Liver (tissue), 9 donors: Measurements from ENCODE around the gene IP6K3. TPM values are rescaled to one million over a fixed set of nuclear protein-coding genes. Genes with fewer than 3 reads are reported as not detected.

Experiments
- DNase-seq: peaks from one replicate; pipeline ENCODE4 v3.0.0-alpha.2; 2017; ENCODE audit warnings: low spot score
- H3K27ac ChIP-seq, 2 donors: one replicate each; pipeline ENCODE4 v1.7.0; 2013; ENCODE audit warnings: inconsistent platforms in 2 of 2, low read length in 2 of 2, control low read depth in 1 of 2, low read depth in 1 of 2, mild to moderate bottlenecking in 1 of 2
- H3K27me3 ChIP-seq, 4 donors: one replicate each; pipeline versions ENCODE4 v1.6.1 to v1.7.0; 2013; ENCODE audit warnings: low read length in 3 of 4, inconsistent platforms in 1 of 4, mild to moderate bottlenecking in 1 of 4, moderate library complexity in 1 of 4; ENCODE audit not compliant: control insufficient read depth in 4 of 4, insufficient read depth in 4 of 4
- H3K36me3 ChIP-seq, 4 donors: one replicate each; pipeline versions ENCODE4 v1.6.1 to v1.7.0; 2013; ENCODE audit warnings: low read length in 3 of 4, mild to moderate bottlenecking in 3 of 4, low read depth in 1 of 4, moderate library complexity in 1 of 4; ENCODE audit not compliant: control insufficient read depth in 4 of 4, insufficient read depth in 3 of 4
- H3K4me1 ChIP-seq, 4 donors: one replicate each; pipeline versions ENCODE4 v1.6.1 to v1.7.0; 2013; ENCODE audit warnings: low read length in 3 of 4, mild to moderate bottlenecking in 3 of 4, moderate library complexity in 1 of 4; ENCODE audit not compliant: control insufficient read depth in 4 of 4, insufficient read depth in 4 of 4
- H3K4me3 ChIP-seq, 3 donors: one replicate each; pipeline versions ENCODE4 v1.6.1 to v1.7.0; 2013; ENCODE audit warnings: low read length in 3 of 3, control low read depth in 1 of 3, low read depth in 1 of 3, mild to moderate bottlenecking in 1 of 3
- H3K9ac ChIP-seq, 2 donors: one replicate each; pipeline ENCODE4 v1.7.0; 2013; ENCODE audit warnings: low read length in 2 of 2, mild to moderate bottlenecking in 2 of 2, moderate library complexity in 2 of 2, control low read depth in 1 of 2, low read depth in 1 of 2
- H3K9me3 ChIP-seq, 4 donors: one replicate each; pipeline versions ENCODE4 v1.6.1 to v1.7.0; 2013; ENCODE audit warnings: low read length in 3 of 4; ENCODE audit not compliant: control insufficient read depth in 4 of 4
- EGR1 ChIP-seq, 2 donors: IDR thresholded peaks; 2 replicates each; pipeline ENCODE4 v1.6.1; 2016 to 2018; ENCODE audit warnings: antibody characterized with exemption in 2 of 2, low read depth in 2 of 2
- FOXA1 ChIP-seq: IDR thresholded peaks from 2 replicates; pipeline ENCODE4 v1.6.1; 2016; ENCODE audit warnings: antibody characterized with exemption
- FOXA2 ChIP-seq: IDR thresholded peaks from 2 replicates; pipeline ENCODE4 v1.6.1; 2016; ENCODE audit warnings: antibody characterized with exemption
- GABPA ChIP-seq, 2 donors: IDR thresholded peaks in 1 of 2; conservative IDR thresholded peaks in 1 of 2; 2 replicates each; pipeline ENCODE4 v1.6.1; 2016; ENCODE audit warnings: antibody characterized with exemption in 2 of 2, mild to moderate bottlenecking in 1 of 2, moderate library complexity in 1 of 2
- HNF4G ChIP-seq: IDR thresholded peaks from 2 replicates; pipeline ENCODE4 v1.6.1; 2016; ENCODE audit warnings: antibody characterized with exemption
- JUND ChIP-seq, 2 donors: IDR thresholded peaks; 2 replicates each; pipeline ENCODE4 v1.6.1; 2016; ENCODE audit warnings: antibody characterized with exemption in 2 of 2
- NR2F2 ChIP-seq: IDR thresholded peaks from 2 replicates; pipeline ENCODE4 v1.6.1; 2016; ENCODE audit warnings: antibody characterized with exemption
- RAD21 ChIP-seq, 2 donors: IDR thresholded peaks; 2 replicates each; pipeline ENCODE4 v1.6.1; 2016; ENCODE audit warnings: antibody characterized with exemption in 2 of 2, mild to moderate bottlenecking in 2 of 2
- RXRA ChIP-seq, 2 donors: IDR thresholded peaks; 2 replicates each; pipeline ENCODE4 v1.6.1; 2017 to 2018; ENCODE audit warnings: antibody characterized with exemption in 2 of 2, mild to moderate bottlenecking in 1 of 2
- SP1 ChIP-seq: IDR thresholded peaks from 2 replicates; pipeline ENCODE4 v1.6.1; 2018; ENCODE audit warnings: antibody characterized with exemption, mild to moderate bottlenecking
- TAF1 ChIP-seq: conservative IDR thresholded peaks from 2 replicates; pipeline ENCODE4 v1.6.1; 2016; ENCODE audit warnings: antibody characterized with exemption, mild to moderate bottlenecking
- YY1 ChIP-seq: IDR thresholded peaks from 2 replicates; pipeline ENCODE4 v1.6.1; 2016; ENCODE audit warnings: antibody characterized with exemption, mild to moderate bottlenecking
- WGBS: extraction: QIAGEN DNeasy Blood & Tissue Kit; methylation state at CpG from one replicate; pipeline ENCODE4 v1.1.7; 2013; 5-methylcytosine and 5-hydroxymethylcytosine counted together
- polyA plus RNA-seq, 2 donors: library from polyadenylated mRNA; stranded (reverse) in 1 of 2; unstranded in 1 of 2; fragments of 200-250 nt in 1 of 2; fragments of >200 nt in 1 of 2; fragmentation: Nextera tagmentation in 1 of 2; extraction: Ambion mirVana in 1 of 2; gene quantifications; one replicate each; pipeline versions ENCODE4 v1.2.1 to v1.2.3, GENCODE V29; 2013 to 2015
- total RNA-seq, 2 donors: library from RNA; depleted of rRNA; stranded (reverse); fragments of >200 nt; gene quantifications; one replicate each; pipeline ENCODE4 v1.2.3, GENCODE V29; 2014
- TF ChIP-seq, protein P1 (sequence below): IDR thresholded peaks from 2 replicates; pipeline ENCODE4 v1.6.1; 2016; ENCODE audit warnings: antibody characterized with exemption, mild to moderate bottlenecking
- TF ChIP-seq, protein P2 (sequence below): IDR thresholded peaks from 2 replicates; pipeline ENCODE4 v1.6.1; 2016; ENCODE audit warnings: antibody characterized with exemption
- TF ChIP-seq, protein P3 (sequence below): fragments of 150-350 bp; IDR thresholded peaks from 2 replicates; pipeline ENCODE4 v1.5.1; 2017; ENCODE audit warnings: improper control_type of control experiment, low read depth, low read length; ENCODE audit not compliant: missing input control
- TF ChIP-seq, protein P4 (sequence below): IDR thresholded peaks from 2 replicates; pipeline ENCODE4 v1.6.1; 2016; ENCODE audit warnings: antibody characterized with exemption
- TF ChIP-seq, protein P5 (sequence below): IDR thresholded peaks from 2 replicates; pipeline ENCODE4 v1.6.1; 2016; ENCODE audit warnings: antibody characterized with exemption
- donor health status: healthy.
- donor health status: healthy.
- donor health status: healthy.
- donor health status: healthy.
- donor health status: healthy.

Gene IP6K3
- total and polyA plus RNA-seq, 4 donors = 1.5 to 12.9 (median 6.7) TPM

DNA sequence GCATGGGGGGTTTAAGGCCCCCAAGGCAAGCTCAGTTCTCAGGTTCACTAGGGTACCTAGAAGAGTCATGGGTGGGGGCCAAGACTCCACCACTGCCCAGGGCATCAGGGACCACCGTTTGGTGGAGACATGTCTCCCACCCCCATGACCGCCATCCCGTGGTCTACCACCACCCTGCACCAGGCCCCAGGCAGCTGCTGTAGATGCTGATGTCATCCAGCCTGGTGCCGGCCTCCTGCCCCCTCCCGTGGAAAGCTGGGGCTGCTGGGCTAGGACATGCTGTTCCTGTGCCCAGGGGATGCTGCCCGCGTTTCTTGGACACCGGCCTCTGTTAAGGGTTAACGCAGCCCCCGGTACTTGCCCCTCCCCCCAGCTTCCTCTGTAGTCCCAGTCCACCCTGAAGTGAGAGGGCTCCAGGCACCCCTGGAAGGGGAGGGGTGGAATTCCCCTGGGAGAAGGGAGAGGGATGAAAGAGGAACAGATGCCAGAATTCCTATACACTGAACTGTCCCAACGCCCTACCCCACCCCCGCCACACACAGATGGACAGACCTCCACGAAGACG is 587 bp downstream of the IP6K3 start:
- 39% methylated on average over 14 of the region's 14 CpGs for WGBS
- H3K9ac ChIP-seq = peak overlapping the region; percentile 10 to 18

More for the DNA sequence above, 587 bp downstream of the IP6K3 start:
- TF ChIP-seq, protein P1, sequence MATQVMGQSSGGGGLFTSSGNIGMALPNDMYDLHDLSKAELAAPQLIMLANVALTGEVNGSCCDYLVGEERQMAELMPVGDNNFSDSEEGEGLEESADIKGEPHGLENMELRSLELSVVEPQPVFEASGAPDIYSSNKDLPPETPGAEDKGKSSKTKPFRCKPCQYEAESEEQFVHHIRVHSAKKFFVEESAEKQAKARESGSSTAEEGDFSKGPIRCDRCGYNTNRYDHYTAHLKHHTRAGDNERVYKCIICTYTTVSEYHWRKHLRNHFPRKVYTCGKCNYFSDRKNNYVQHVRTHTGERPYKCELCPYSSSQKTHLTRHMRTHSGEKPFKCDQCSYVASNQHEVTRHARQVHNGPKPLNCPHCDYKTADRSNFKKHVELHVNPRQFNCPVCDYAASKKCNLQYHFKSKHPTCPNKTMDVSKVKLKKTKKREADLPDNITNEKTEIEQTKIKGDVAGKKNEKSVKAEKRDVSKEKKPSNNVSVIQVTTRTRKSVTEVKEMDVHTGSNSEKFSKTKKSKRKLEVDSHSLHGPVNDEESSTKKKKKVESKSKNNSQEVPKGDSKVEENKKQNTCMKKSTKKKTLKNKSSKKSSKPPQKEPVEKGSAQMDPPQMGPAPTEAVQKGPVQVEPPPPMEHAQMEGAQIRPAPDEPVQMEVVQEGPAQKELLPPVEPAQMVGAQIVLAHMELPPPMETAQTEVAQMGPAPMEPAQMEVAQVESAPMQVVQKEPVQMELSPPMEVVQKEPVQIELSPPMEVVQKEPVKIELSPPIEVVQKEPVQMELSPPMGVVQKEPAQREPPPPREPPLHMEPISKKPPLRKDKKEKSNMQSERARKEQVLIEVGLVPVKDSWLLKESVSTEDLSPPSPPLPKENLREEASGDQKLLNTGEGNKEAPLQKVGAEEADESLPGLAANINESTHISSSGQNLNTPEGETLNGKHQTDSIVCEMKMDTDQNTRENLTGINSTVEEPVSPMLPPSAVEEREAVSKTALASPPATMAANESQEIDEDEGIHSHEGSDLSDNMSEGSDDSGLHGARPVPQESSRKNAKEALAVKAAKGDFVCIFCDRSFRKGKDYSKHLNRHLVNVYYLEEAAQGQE = no peak
- no peak for TF ChIP-seq RAD21 (IDR thresholded peaks at IDR 0.05)
- TF ChIP-seq, protein P2, sequence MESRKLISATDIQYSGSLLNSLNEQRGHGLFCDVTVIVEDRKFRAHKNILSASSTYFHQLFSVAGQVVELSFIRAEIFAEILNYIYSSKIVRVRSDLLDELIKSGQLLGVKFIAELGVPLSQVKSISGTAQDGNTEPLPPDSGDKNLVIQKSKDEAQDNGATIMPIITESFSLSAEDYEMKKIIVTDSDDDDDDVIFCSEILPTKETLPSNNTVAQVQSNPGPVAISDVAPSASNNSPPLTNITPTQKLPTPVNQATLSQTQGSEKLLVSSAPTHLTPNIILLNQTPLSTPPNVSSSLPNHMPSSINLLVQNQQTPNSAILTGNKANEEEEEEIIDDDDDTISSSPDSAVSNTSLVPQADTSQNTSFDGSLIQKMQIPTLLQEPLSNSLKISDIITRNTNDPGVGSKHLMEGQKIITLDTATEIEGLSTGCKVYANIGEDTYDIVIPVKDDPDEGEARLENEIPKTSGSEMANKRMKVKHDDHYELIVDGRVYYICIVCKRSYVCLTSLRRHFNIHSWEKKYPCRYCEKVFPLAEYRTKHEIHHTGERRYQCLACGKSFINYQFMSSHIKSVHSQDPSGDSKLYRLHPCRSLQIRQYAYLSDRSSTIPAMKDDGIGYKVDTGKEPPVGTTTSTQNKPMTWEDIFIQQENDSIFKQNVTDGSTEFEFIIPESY = no peak
- TF ChIP-seq FOXA1 = no peak
- TF ChIP-seq, protein P3, sequence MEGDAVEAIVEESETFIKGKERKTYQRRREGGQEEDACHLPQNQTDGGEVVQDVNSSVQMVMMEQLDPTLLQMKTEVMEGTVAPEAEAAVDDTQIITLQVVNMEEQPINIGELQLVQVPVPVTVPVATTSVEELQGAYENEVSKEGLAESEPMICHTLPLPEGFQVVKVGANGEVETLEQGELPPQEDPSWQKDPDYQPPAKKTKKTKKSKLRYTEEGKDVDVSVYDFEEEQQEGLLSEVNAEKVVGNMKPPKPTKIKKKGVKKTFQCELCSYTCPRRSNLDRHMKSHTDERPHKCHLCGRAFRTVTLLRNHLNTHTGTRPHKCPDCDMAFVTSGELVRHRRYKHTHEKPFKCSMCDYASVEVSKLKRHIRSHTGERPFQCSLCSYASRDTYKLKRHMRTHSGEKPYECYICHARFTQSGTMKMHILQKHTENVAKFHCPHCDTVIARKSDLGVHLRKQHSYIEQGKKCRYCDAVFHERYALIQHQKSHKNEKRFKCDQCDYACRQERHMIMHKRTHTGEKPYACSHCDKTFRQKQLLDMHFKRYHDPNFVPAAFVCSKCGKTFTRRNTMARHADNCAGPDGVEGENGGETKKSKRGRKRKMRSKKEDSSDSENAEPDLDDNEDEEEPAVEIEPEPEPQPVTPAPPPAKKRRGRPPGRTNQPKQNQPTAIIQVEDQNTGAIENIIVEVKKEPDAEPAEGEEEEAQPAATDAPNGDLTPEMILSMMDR = no peak
- no peak for TF ChIP-seq EGR1 (IDR thresholded peaks at IDR 0.05; ENCODE audit: low read depth in 2 of 2)
- no peak for TF ChIP-seq GABPA (IDR thresholded peaks at IDR 0.05 in 1 of 2, conservative IDR thresholded peaks at IDR 0.05 in 1 of 2)
- TF ChIP-seq, protein P4, sequence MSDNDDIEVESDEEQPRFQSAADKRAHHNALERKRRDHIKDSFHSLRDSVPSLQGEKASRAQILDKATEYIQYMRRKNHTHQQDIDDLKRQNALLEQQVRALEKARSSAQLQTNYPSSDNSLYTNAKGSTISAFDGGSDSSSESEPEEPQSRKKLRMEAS = no peak
- no peak for TF ChIP-seq SP1
- TF ChIP-seq, protein P5, sequence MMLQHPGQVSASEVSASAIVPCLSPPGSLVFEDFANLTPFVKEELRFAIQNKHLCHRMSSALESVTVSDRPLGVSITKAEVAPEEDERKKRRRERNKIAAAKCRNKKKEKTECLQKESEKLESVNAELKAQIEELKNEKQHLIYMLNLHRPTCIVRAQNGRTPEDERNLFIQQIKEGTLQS = no peak
- no peak for TF ChIP-seq RXRA (IDR thresholded peaks at IDR 0.05)
- no peak for TF ChIP-seq TAF1
- TF ChIP-seq FOXA2 = no peak
- TF ChIP-seq JUND (IDR thresholded peaks at IDR 0.05) = no peak
- no peak for TF ChIP-seq HNF4G
- no peak for TF ChIP-seq YY1
- no peak for TF ChIP-seq NR2F2
- Histone ChIP-seq H3K27me3 (no peaks in the 10 kb centered on the region), H3K4me3 (peak overlapping the region; percentile 5 to 42 (median 25)), H3K27ac (peak overlapping the region; percentile 73 to 76), H3K4me1 (peaks cover 2 to 48% (median 36%) of the 10 kb centered on the region in 4 donors), H3K36me3 (no peaks in the 10 kb centered on the region), H3K9me3 (no peaks in the 10 kb centered on the region)
- DNase-seq = no peak
